Lower leg skin (tissue), 3 donors: ENCODE results near the gene DNAJC13.

Experiments
- POLR2A ChIP-seq, 2 donors: fragments of 450-650 bp; IDR thresholded peaks; one replicate each; pipeline ENCODE4 v1.6.1; 2016 to 2017; ENCODE audit warnings: antibody characterized with exemption in 2 of 2, mild to moderate bottlenecking in 1 of 2, moderate library complexity in 1 of 2
- TF ChIP-seq, protein P1 (sequence below), 3 donors: fragments of 450-650 bp; IDR thresholded peaks; one replicate each; pipeline ENCODE4 v1.5.1; 2016; ENCODE audit warnings: antibody characterized with exemption in 3 of 3, mild to moderate bottlenecking in 3 of 3, moderate library complexity in 2 of 3

GRCh38 chr3:132539681-132540080 is 122.4 kb downstream of the DNAJC13 start:
- TF ChIP-seq, protein P1, sequence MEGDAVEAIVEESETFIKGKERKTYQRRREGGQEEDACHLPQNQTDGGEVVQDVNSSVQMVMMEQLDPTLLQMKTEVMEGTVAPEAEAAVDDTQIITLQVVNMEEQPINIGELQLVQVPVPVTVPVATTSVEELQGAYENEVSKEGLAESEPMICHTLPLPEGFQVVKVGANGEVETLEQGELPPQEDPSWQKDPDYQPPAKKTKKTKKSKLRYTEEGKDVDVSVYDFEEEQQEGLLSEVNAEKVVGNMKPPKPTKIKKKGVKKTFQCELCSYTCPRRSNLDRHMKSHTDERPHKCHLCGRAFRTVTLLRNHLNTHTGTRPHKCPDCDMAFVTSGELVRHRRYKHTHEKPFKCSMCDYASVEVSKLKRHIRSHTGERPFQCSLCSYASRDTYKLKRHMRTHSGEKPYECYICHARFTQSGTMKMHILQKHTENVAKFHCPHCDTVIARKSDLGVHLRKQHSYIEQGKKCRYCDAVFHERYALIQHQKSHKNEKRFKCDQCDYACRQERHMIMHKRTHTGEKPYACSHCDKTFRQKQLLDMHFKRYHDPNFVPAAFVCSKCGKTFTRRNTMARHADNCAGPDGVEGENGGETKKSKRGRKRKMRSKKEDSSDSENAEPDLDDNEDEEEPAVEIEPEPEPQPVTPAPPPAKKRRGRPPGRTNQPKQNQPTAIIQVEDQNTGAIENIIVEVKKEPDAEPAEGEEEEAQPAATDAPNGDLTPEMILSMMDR (IDR thresholded peaks at IDR 0.05) = no peak
- TF ChIP-seq POLR2A (IDR thresholded peaks at IDR 0.05) = no peak
